Stimulated activated CD8-positive, alpha-beta memory T cell treated with anti-CD3 and anti-CD28 coated beads, Interleukin-2, amount 100 ng/mL, for 1 hour (primary cell): ENCODE results near the gene ARL17B.
"Not testable (repeated sequence)": the region's sequence is repeated elsewhere in the genome, so short reads cannot be mapped to it uniquely, and the experiment has no call there.

ENCODE experiments used
- DNase-seq, 2 donors: peaks; one replicate each; pipeline ENCODE4 v3.0.0-alpha.2; 2020; ENCODE audit warnings: low read depth in 2 of 2

Gene ARL17B

DNA sequence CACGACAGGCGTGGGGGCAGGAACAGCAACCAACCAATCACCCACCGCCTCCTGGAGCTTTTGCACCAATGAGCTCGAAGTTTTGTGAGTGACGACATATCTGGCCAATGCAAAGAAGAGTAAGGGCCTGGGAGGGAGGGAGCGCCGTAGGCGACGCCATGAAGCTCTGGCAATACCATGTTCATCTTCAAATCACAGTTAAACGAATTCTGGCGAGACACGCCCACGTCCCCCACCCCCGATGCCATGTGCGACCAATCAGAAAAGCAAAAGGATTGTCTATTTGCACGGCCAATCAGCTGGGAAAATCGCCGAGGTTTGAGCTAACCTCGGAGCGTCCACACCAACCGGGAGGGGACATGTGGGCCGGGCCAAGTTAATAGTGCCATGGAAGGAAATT is at the start of gene ARL17B:
ARL17B (minus strand) TSS at position 12 of the 400 bp plus-strand sequence. CDS start 3,369 bp downstream, outside the sequence.
- DNase-seq, result peak; percentile 24 to 81

DNA sequence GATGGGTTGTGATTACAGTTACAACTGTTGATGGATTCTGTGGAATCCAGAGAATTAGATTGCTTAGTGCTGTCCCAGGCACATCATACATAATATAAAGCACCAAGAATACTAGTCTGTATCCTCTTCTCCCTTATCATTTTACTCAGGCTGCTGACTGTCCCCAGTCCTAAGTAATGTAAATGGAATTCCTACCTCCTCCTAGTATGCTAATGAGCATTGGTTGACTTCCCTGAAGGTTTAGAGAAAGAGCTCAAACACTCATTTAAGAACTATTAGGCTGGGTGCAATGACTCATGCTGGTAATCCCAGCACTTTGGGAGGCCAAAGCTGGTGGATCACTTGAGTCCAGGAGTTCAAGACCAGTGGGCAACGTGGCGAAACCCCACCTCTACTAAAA is 48.3 kb upstream of the ARL17B start:
- DNase-seq, result not testable (repeated sequence)

DNA sequence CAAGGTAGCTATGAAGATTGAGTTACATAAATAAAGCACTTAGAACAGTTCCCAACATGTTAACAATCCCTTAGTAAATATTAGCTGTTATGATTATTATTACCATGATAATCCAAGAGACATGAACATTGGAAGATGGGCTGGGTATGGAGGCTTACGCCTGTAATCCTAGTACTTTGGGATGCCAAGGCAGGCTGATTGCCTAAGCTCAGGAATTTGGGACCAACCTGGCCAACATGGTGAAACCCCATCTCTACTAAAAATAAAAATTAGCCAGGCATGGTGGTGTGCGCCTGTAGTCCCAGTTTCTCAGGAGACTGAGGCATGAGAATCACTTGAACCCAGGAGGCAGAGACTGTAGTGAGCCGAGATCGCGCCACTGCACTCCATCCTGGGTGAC is 45.6 kb upstream of the ARL17B start:
- not testable (repeated sequence) for DNase-seq

DNA sequence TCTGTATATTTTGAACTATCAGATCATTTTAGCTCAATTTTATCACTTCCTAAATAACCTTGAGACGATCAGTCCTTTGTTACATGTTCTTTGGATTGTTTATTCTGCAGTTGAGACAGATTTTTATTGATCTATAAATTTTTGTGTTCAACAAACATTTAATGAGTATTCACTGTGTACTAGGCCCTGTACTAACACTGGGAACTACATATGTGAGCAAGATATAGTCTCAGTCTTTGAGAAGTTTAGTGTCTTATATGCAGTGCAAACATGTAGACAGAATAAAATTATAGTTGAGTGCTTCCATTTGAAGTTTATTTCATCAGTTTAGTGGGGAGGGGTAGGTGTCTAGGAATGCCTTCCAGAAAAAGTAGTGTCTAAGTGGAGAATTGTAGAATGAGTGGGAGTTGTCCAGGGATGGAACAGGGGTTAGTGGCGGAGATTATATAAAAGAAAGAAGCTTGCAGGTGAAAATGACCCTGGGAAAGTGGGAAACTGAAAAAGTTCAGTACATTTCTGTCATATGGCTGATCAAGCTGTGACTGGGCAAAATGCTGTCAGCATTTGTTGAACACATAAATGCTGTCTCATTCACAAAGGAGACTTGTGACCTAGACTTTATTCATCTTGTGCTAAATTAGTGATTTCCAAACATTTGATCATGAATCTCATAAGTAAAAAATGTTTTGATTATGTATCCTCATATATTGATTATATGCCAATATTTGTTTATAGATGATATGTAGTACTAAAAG is 39.6 kb upstream of the ARL17B start:
- not testable (repeated sequence) for DNase-seq

DNA sequence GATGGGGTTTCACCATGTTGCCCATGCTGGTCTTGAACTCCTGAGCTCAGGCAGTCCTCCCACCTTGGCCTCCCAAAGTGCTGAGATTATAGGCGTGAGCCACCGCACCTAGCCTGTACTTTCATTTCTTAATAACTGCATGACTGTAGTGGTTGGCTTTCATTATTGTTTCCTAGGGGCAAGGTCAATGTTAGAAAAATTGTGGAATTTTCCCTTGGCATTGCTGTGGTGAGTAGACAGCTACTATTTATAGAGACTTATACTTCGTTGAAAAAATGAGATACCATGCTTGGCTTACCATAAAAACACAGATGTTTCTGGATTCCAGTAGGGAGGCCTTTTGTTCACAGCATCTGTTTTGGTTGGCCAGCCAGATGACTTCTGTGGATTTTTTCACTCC is 39.0 kb upstream of the ARL17B start:
- DNase-seq, result not testable (repeated sequence)

DNA sequence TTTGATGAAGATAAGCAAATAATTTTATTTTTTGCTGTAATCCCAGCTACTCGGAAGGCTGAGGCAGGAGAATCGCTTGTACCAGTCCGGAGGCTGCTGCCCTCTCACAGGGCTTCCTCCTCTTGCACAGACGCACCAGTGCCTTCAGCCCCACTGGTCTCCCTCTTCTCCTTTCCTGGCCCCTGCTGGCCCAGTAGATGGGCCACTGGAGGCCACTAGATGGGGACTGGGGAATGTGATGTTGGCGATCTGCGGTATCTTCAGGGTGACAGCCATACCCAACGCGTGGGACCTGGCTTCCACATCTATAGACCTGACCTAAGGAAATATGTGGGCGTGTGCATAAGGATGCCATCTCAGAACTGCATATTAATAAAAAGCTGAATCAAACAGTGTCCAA is 38.4 kb upstream of the ARL17B start:
- DNase-seq, result not testable (repeated sequence)

DNA sequence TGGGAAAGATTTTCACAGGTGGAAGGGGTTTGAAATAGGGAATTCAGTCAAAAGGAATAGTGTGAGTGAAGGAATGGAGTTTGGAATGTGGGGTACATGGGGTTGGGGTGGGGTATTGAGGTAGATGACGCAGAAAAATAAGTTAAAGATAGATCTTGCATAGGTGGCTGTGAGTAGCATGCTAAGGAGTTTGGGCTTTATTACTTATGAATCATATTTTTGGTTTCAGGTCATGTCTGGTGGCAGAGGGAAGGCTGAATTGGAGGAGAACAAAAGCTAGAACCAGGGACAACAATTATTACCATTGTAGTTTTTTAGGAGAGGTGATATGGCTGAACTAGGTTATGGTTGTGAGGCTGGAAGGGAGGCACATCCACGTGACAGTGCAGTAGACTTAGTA is 34.7 kb upstream of the ARL17B start:
- DNase-seq, result not testable (repeated sequence)

DNA sequence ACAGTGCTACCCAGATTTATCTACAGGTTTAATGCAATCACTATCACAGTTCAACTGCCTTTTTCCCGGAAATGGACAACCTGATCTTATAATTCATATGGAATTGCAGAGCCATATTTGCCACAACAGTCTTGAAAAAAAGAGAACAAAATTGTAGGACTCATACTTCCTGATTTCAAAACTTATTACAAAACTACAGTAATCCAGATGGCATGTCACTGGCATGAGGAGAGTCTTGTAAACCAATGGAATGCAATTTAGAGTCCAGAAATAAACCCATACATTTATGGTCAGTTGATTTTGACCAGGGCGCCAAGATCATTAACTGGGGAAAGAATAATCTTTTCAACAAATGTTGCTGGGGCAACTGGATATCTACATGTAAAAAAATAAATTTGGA is 32.1 kb upstream of the ARL17B start:
- DNase-seq, result not testable (repeated sequence)

DNA sequence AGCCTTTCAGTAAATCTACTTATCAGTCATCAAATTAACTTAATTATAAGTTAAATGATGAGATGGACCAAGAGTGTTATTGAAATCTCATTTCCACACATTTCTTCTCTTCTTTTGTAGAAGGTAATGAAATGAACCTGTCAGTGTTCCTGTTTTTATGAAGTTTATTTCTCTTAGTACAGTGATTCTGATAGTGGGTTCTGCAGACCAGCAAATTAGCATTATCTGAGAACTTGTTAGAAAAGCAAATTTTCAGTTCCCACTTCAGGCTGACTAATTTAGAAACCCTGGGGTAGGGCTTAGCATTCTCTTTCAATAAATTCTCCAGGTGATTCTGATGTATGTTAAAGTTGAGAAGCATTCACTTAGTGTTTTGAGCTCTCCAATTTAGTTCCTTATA is 23.9 kb upstream of the ARL17B start:
- DNase-seq, result not testable (repeated sequence)

DNA sequence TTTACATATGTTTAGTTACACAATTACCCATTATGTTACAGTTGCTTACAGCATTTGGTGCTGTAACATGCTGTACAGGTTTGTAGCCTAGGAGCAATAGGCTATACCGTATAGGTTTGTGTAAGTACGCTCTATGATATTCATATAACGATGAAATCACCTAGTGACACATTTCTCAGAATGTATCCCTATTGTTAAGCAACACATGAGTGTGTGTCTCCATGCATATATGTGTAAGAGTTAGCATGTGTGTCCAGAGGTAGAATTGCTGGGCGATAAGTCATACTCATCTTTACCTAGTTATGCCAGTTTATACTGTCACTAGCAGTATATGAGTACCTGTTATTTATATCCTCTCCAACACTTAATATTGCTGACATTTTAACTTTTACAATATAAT is 21.6 kb upstream of the ARL17B start:
- not testable (repeated sequence) for DNase-seq

DNA sequence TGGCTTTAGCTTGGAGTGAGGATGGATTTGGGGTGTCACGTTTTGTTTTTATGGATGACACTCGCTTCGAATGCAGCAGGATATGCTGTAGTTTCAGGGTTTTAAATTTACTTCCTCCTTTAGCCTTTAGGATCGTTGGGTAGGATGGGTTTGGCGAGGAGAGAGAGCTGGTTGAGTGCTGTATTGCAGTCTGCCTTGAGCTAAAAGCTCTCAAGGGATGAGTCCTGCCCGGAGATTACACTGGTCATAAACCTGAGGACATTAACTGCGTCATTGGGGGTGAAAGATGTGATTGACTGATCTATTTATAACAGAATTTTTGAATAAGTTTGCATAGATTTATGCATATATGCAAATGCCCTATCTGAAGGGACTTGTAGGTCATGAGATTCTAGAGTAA is 11.9 kb upstream of the ARL17B start:
- not testable (repeated sequence) for DNase-seq

DNA sequence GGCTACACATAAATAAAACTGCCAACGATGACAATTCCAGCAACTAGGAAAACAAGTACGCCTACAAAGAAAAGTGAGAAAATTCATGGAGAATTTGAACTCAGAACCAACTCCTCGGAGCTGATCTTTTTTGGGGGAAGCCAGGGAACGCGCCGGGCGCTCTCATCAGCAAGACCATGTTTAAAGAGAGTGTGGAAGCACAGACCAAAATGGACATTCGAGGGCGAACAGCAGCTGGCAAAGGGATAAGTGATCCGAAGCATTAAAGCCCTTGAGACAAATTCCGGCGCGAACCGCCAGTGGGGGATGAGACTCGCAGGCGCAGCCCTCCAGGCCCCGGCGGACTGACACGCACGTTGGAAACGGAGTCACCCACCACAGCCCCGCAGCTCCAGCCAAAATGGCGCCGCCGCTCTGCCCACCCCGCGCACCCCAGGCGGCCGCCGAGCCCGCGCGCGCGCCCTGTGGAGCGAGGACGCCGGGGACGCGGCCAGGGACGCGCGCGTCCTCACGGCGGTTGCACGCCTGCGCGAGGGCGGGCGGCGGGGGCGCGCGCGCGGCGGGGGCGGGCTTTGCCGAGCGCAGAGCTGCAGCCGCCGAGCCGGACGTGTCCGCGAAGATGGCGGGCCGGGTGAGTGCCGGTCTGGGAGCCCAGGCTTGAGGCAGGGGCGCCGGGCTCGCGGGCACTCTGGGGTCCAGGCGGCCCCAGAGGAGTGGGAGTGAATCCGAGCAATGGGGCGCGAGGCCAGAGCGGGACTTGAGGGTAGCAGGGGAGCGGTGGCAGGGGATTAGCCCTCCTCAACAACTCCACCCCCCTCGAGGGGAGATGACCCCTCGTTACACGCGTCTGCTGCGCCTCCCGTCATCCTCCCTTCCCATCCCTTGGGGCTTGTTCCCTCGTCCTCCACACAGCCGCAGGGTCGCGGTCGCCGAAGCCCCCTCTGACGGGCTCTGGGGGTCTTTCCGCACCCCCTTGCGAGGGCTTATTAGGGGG is 11.0 kb upstream of the ARL17B start:
- DNase-seq, result not testable (repeated sequence)

DNA sequence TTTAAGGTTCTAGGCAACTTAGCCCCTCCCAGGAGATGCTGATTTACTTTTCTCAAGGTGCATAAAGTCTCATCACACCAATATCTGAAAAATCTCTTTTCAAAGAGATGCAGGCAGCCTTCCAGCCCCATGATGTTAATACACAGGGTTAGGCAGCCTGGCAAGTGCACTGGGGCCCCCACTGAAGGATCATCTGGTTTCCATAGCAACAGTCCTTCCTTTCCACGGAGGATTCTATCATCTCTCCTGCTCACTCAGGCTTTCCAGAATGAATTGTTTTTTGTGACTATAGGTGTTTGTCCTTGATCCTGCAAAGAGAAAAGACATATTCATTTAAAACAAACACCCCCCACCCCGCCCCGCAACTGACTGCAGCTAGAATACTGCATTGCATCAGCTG is 6.0 kb upstream of the ARL17B start:
- DNase-seq, result not testable (repeated sequence)

DNA sequence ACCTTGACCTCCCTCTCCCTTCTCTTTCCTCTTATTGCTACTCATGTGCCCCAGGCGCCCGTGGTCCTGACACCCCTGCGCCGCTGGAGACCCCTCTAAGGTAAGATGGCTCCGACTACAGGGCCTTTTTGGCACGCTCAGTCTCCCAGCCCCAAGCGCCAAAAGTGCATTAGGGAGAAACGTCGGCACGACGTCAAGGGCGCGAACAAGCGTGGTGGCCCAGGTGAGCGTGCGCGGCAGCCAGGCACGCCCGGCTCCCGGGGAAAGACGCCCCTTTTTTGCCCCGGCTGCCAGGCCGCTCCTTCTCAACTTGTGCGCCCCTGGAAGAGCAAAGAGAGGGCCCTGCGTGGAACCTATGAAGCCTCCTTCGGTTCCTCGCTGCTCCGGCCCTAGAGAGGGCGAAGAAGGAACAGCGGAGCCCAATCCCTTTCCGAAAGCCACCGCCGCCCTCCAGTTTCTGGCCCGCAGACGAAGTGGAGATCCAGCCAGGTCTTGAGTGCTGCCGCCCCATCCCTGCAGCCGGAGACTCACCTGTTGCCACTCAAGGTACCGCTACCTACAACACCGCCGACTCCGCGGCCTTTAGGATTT is 326 bp downstream of the ARL17B start:
- not testable (repeated sequence) for DNase-seq

DNA sequence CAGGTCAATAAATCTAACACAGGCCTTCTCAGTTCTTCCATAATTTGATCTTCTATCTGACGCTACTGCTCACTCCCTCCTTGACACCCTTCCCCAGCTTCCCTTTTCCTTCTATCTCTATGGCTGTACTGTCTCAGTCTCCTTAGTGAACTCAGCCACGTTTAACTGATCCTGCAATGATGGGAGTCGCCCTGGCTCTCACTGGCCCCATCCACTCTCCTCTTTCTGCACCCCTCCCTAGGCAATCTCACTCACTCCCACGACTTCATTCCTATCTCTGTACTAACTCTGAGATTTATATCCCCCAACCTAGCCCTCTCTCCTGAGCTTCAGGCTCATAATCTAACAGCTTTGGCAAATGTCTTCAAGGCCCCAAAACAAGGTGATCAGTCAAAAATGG is 7.7 kb downstream of the ARL17B start:
- not testable (repeated sequence) for DNase-seq

DNA sequence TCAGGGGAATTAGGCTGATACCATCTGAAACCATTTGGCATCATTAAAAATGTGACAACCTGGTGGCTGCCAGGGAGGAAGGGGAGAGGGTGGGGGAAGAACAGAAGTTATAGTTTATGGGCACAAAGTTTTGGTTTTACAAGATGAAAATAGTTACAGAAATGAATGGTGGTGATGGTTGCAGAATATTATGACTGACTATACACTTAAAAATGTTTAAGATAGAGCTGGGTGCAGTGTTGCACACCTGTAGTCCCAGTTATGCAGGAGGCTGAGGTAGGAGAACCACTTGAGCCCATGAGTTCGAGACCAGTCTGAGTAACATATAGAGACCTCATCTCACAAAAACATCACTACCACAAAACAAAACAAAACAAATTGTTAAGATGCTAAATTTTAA is 12.5 kb downstream of the ARL17B start:
- not testable (repeated sequence) for DNase-seq

DNA sequence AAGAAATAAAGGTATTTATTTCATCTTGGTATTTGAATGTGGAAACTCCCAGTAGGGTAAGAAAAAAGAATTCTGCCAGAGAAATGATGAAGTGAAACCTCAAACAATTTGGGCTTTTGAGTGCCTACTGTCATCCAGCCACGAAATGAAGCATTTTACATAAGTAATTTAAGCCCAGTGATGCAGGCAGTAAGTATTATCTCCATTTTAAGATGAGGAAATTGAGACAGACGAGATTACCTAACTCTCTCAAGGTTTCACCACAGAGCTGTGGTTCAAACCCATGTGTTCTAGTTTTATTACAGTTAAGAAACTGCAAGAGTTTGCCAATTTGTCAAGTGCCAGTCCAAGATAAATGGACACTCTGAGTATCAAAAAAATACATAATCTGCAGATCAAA is 13.2 kb downstream of the ARL17B start:
- DNase-seq, result not testable (repeated sequence)

DNA sequence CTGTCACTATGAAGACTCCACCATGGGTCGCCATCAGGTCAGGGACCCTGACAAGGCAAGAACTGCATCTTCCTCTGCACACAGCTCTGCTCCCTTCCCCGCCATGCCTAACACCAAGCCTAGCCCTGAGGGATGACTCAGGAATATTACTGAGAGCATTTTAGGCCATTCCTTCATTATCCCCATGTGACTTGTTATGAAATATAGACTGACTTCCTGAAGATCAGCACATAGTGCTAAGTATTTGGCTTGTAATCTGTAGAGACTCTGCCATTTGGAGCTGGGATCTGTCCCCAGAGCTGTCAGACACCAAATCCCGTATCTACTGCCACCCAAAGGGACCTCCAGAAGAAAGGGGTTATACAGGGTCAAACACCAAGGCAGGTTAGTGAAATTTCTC is 19.4 kb downstream of the ARL17B start:
- not testable (repeated sequence) for DNase-seq

DNA sequence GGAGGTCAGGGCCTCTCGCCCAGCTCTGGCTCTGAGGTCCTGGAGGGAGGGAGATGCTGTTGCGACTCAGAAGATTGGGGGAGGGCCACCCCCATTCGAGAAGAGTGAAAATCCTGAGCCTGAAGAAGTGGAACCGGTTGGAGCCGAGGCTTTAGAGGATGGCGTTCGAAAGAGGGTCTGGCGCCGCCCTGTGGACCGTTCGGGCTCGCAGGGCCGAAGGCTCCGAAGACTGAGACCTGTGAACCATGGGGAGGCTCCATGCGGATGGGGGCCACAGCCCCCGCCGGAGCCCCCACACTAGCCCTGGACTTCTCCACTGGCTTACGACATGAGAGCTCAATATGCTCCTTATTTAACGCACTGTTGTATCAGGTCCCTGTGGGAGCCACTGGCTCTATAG is 20.3 kb downstream of the ARL17B start:
- DNase-seq, result not testable (repeated sequence)

DNA sequence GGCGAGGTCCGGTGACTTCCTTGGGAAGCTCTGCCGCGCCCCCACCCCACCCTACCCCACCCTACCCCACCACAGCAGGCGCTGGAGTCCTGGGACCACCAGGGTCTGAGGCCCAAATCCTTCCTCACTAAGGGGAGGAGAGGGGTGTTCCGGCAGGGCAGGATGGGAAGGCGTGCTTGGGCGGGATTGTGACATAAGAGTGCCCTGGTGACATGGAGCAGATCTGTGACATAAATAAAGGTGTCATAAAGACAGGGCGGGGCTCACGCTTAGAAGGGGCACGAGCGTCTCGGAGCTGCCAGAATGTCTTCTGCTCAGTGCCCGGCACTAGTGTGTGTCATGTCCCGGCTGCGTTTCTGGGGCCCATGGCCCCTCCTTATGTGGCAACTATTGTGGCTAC is 66.7 kb downstream of the ARL17B start, which contains the start of gene LRRC37A:
LRRC37A (plus strand) TSS at position 301 of the 400 bp plus-strand sequence; CDS start at position 304, 3 bp downstream.
- DNase-seq, result not testable (repeated sequence)

DNA sequence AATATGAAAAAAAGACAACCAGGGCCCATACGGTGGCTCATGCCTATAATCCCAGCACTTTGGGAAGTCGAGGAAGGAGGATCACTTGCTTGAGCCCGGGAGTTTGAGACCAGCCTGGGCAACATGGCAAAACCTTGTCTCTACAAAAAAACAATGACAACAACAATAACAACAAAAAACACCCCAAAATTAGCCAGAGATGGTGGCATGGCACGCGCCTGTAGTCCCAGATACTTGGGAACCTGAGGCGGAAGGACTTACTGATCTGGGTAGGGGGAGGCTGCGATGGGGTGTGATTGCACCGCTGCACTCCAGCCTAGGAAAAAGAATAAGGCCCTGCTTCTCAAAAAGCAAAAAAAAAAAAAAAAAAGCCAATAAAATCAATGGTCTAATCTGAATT is 69.9 kb downstream of the ARL17B start:
- DNase-seq, result not testable (repeated sequence)
